Lower leg skin (tissue), 4 donors: ENCODE measurements around the gene RABGGTA. TPM values are rescaled to one million over a fixed set of nuclear protein-coding genes. Genes with fewer than 3 reads are reported as not detected.

ENCODE experiments used
- DNase-seq, 2 donors: peaks; one replicate each; pipeline ENCODE4 v3.0.0-alpha.2; 2019; ENCODE audit warnings: low spot score in 2 of 2
- H3K4me3 ChIP-seq: fragments of 200-600 bp; sonication (generic); 2 replicates; pipeline ENCODE4 v1.5.1; 2017; ENCODE audit warnings: mild to moderate bottlenecking, low read depth; ENCODE audit not compliant: poor library complexity, severe bottlenecking
- CTCF ChIP-seq, 3 donors: fragments of 450-650 bp; IDR thresholded peaks; one replicate each; pipeline ENCODE4 v1.5.1; 2016; ENCODE audit warnings: antibody characterized with exemption in 3 of 3, mild to moderate bottlenecking in 3 of 3, moderate library complexity in 2 of 3
- POLR2A ChIP-seq, 2 donors: fragments of 450-650 bp; IDR thresholded peaks; one replicate each; pipeline ENCODE4 v1.6.1; 2016 to 2017; ENCODE audit warnings: antibody characterized with exemption in 2 of 2, mild to moderate bottlenecking in 1 of 2, moderate library complexity in 1 of 2
- WGBS, 2 donors: methylation state at CpG; one replicate each; pipeline ENCODE4 v1.1.5; 2018; 5-methylcytosine and 5-hydroxymethylcytosine counted together
- intact Hi-C: fragments of 100-400 bp; cut with DNase I; formaldehyde crosslinking; loops from one replicate; pipeline ENCODE4 v1.15.0; 2023; ENCODE audit warnings: low total_unique reads
- total RNA-seq, 4 donors: library from RNA; depleted of rRNA; stranded (reverse); fragments of >200 nt; gene quantifications; one replicate each; pipeline ENCODE4 v1.1.0, GENCODE V29; 2016

RABGGTA gene
- total RNA-seq, 4 donors from 2014 or later, result 35.5 to 69.4 (median 44.7) TPM

- H3K4me3 ChIP-seq, result no peak overlapping the region
- TF ChIP-seq CTCF (IDR thresholded peaks at IDR 0.05) (no peak), POLR2A (IDR thresholded peaks at IDR 0.05) (no peak)
- intact Hi-C loops, result no loop called here
- 59 to 67% methylated on average over 10 of the region's 10 CpGs for WGBS, 2 donors
- no peak for DNase-seq
Observed at GRCh38 chr14:24315243-24315806, 43.9 kb upstream of the RABGGTA start.

DNA sequence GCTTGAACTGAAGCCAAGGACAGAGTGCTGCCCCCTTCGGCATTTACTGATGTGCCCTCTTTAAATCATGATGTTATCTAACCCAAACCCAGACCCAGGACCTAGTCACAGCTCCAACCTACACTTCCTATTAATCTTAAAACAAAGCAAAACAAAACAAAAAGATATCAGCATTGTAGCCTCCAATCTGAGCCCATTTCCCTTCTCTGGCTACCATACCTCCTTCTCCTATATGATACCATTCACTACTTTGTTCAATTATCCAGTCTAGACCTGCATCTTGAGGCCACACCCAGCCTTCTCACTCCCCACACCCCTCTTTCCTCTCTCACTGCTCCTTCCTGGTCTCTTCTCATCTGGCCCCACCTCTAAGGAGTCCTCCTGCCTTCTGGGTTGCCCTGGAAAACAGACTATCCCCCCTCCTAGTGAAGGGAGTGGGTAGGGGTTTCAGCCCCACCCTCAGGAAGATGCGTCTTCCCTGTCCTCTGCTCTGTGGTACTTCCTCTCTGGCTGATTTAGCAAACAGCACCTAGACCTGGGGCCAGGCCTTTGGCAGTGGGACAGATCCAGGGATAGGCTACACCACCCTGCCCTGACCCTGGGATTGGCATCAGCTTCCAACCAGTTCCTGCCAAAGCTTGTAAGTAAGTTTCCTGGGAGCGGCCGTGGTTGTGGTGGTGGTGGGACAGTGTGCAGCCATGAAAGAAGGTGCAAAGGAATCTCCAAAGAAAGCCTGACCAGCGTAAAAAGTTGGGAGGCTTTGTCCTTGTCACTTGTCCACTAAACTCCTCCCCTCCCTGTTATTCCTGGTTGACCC is 43.2 kb upstream of the RABGGTA start:
- peak in 1 of 2 donors; percentile 87 for DNase-seq
- intact Hi-C loops, result no loop called here
- TF ChIP-seq CTCF (IDR thresholded peaks at IDR 0.05) (no peak), POLR2A (IDR thresholded peaks at IDR 0.05) (no peak)
- no peak overlapping the region for H3K4me3 ChIP-seq
- 43 to 53% methylated on average over 5 of the region's 5 CpGs for WGBS, 2 donors

GRCh38 chr14:24313913-24314312 is 42.5 kb upstream of the RABGGTA start:
- no peak overlapping the region for H3K4me3 ChIP-seq
- no peak for TF ChIP-seq CTCF (IDR thresholded peaks at IDR 0.05)
- no peak for TF ChIP-seq POLR2A (IDR thresholded peaks at IDR 0.05)
- 61 to 71% methylated on average over 2 of the region's 2 CpGs for WGBS, 2 donors
- DNase-seq, result no peak
- intact Hi-C loops, result no loop called here

DNA sequence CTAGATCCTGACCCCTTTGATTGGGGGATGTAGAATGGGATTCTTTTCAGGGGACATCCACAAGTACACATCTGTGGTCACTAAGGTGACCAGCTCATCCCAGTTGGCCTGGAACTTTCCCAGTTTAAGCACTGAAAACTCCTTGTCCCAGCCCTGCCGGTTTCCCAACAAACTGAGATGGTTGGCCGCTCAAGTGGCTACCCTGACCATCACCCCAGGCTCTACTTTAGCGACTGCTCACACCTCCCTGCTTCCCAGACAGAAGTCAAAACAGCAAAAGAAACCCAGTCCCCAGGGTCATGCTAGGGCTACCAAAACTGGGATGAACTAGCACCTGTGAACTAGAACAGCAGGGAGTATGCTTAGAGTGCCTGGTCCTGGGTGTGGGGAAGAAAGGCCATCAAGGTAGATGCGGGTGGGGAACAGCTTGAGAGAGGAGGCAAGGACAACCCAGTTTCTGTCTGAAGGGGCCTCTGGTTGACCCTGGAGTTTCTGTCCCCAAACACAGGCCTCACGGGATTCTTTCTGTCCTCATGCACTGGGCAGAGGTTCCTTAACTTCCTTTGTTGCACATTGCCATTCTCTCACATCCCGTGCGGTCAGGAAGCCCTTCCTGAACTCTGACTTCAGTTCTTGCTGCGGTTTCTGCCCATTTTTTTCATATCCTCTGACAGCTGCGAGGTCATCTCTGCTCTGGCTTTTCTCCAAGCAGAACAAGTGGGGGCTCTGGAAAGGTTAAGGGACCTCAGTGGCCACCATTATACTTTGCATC is 41.5 kb upstream of the RABGGTA start:
- peak in 1 of 2 donors; percentile 88 for DNase-seq
- TF ChIP-seq CTCF (IDR thresholded peaks at IDR 0.05) (no peak), POLR2A (IDR thresholded peaks at IDR 0.05) (no peak)
- H3K4me3 ChIP-seq, result no peak overlapping the region

DNA sequence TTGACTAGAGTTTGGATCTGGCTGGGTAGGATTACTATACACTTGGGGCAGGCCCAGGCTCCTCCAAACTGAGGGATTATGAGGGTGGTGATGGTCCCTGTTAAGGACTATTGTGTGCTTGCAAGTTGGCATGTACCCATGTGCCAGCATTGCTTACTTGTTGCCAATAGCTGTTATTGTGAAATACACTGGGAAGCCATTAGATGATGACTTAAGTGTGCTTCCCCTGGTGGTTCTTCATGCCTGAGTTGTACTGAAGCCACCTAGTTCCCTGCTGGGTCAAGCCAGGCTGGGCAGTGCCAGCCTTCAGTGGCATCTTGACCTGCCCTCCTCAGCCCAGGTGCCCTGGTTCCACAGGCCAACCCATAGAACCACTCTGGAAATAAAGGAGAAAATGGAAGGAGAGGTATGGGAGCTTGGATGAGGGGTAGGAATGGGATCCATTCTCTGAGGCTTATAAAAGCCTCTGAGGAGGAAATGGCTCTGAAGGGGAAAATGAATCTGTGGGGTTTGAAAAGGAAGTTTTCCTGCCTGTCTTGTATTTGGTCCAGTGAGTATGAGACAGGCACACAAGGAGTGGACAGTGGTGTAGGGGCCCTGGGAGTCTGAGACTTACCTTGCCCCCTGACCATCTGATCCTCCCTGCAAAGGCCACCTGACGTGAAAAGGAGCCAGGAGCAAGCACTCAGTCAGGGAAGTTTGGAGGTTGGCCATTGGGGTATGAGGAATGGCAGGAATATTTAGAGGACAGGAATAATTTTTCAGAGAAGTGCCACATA is 40.6 kb upstream of the RABGGTA start:
- TF ChIP-seq CTCF (IDR thresholded peaks at IDR 0.05) (no peak), POLR2A (IDR thresholded peaks at IDR 0.05) (no peak)
- DNase-seq, result peak in 1 of 2 donors; percentile 84
- intact Hi-C loops, result no loop called here
- WGBS, 2 donors, result 75 to 89% methylated on average over 1 of the region's 1 CpG
- H3K4me3 ChIP-seq, result no peak overlapping the region

More for the DNA sequence above, 41.5 kb upstream of the RABGGTA start:
- intact Hi-C loops, result no loop called here
- WGBS, 2 donors, result 73 to 74% methylated on average over 9 of the region's 9 CpGs
